Measurements from ENCODE around the gene UBTD1. TPM values are rescaled to one million over a fixed set of nuclear protein-coding genes. Genes with fewer than 3 reads are reported as not detected.
"Not testable (repeated sequence)": the region's sequence is repeated elsewhere in the genome, so short reads cannot be mapped to it uniquely, and the experiment has no call there.

Gene UBTD1
- total and polyA plus RNA-seq, 2 donors: 3.5 to 23.6 TPM

- 44% methylated on average over 9 of the region's 9 CpGs for WGBS
- Histone ChIP-seq H3K27ac (ENCODE audit: low read depth) (peak overlapping the region; percentile 80), H3K4me3 (ENCODE audit: low read depth, low read length) (no peak overlapping the region), H3K4me1 (ENCODE audit: insufficient read depth) (no peaks in the 10 kb centered on the region), H3K36me3 (ENCODE audit: insufficient read depth) (no peaks in the 10 kb centered on the region)
- DNase-seq (ENCODE audit: extremely low spot score): peak; percentile 57
Measured at GRCh38 chr10:97542169-97543024, 43.7 kb downstream of the UBTD1 start.

- 45% methylated on average over 10 of the region's 10 CpGs for WGBS
- Histone ChIP-seq H3K4me3 (ENCODE audit: low read depth, low read length) (no peak overlapping the region), H3K36me3 (ENCODE audit: insufficient read depth) (no peaks in the 10 kb centered on the region), H3K27ac (ENCODE audit: low read depth) (peak overlapping the region; percentile 54), H3K4me1 (ENCODE audit: insufficient read depth) (no peaks in the 10 kb centered on the region)
- DNase-seq (ENCODE audit: extremely low spot score): no peak
Measured at GRCh38 chr10:97543025-97543546, 44.4 kb downstream of the UBTD1 start.

GRCh38 chr10:97546456-97547270 is 47.9 kb downstream of the UBTD1 start:
- H3K4me1 ChIP-seq (ENCODE audit: insufficient read depth): no peaks in the 10 kb centered on the region

GRCh38 chr10:97547271-97547600 is 48.5 kb downstream of the UBTD1 start:
- Histone ChIP-seq H3K36me3 (ENCODE audit: insufficient read depth) (no peaks in the 10 kb centered on the region), H3K4me3 (ENCODE audit: low read depth, low read length) (no peak overlapping the region), H3K27ac (ENCODE audit: low read depth) (no peak overlapping the region), H3K4me1 (ENCODE audit: insufficient read depth) (no peaks in the 10 kb centered on the region)
- WGBS: 81% methylated on average over 4 of the region's 4 CpGs
- DNase-seq (ENCODE audit: extremely low spot score): no peak

More at GRCh38 chr10:97546456-97547270, 47.9 kb downstream of the UBTD1 start:
- H3K4me3 ChIP-seq (ENCODE audit: low read depth, low read length): no peak overlapping the region
- DNase-seq (ENCODE audit: extremely low spot score): no peak
- 91% methylated on average over 18 of the region's 18 CpGs for WGBS
- H3K36me3 ChIP-seq (ENCODE audit: insufficient read depth): no peaks in the 10 kb centered on the region
- no peak overlapping the region for H3K27ac ChIP-seq (ENCODE audit: low read depth)

GRCh38 chr10:97547962-97548361 is 49.2 kb downstream of the UBTD1 start:
- no peak for DNase-seq (ENCODE audit: extremely low spot score)
- H3K27ac ChIP-seq (ENCODE audit: low read depth): no peak overlapping the region
- H3K4me3 ChIP-seq (ENCODE audit: low read depth, low read length): no peak overlapping the region
- H3K4me1 ChIP-seq (ENCODE audit: insufficient read depth): no peaks in the 10 kb centered on the region
- 74% methylated on average over 4 of the region's 4 CpGs for WGBS
- no peaks in the 10 kb centered on the region for H3K36me3 ChIP-seq (ENCODE audit: insufficient read depth)

- DNase-seq (ENCODE audit: extremely low spot score): no peak
- Histone ChIP-seq H3K4me1 (ENCODE audit: insufficient read depth) (no peaks in the 10 kb centered on the region), H3K4me3 (ENCODE audit: low read depth, low read length) (no peak overlapping the region), H3K36me3 (ENCODE audit: insufficient read depth) (no peaks in the 10 kb centered on the region), H3K27ac (ENCODE audit: low read depth) (no peak overlapping the region)
- 86% methylated on average over 13 of the region's 13 CpGs for WGBS
Measured at GRCh38 chr10:97548828-97549455, 50.2 kb downstream of the UBTD1 start.

- no peaks in the 10 kb centered on the region for H3K4me1 ChIP-seq (ENCODE audit: insufficient read depth)
- peak overlapping the region; percentile 13 for H3K27ac ChIP-seq (ENCODE audit: low read depth)
- H3K4me3 ChIP-seq (ENCODE audit: low read depth, low read length): no peak overlapping the region
- DNase-seq (ENCODE audit: extremely low spot score): no peak
- 51% methylated on average over 13 of the region's 13 CpGs for WGBS
- no peaks in the 10 kb centered on the region for H3K36me3 ChIP-seq (ENCODE audit: insufficient read depth)
Measured at GRCh38 chr10:97549587-97550322, 51.0 kb downstream of the UBTD1 start.

- Histone ChIP-seq H3K27ac (ENCODE audit: low read depth) (peak overlapping the region; percentile 13), H3K36me3 (ENCODE audit: insufficient read depth) (no peaks in the 10 kb centered on the region), H3K4me1 (ENCODE audit: insufficient read depth) (no peaks in the 10 kb centered on the region), H3K4me3 (ENCODE audit: low read depth, low read length) (no peak overlapping the region)
- WGBS: 81% methylated on average over 10 of the region's 10 CpGs
- DNase-seq (ENCODE audit: extremely low spot score): no peak
Measured at GRCh38 chr10:97550336-97551149, 51.8 kb downstream of the UBTD1 start.

- H3K4me1 ChIP-seq (ENCODE audit: insufficient read depth): no peaks in the 10 kb centered on the region
- DNase-seq (ENCODE audit: extremely low spot score): no peak
Measured at GRCh38 chr10:97551271-97551670, 52.5 kb downstream of the UBTD1 start.

GRCh38 chr10:97553575-97554031 is 54.9 kb downstream of the UBTD1 start:
- Histone ChIP-seq H3K27ac (ENCODE audit: low read depth) (no peak overlapping the region), H3K4me1 (ENCODE audit: insufficient read depth) (no peaks in the 10 kb centered on the region), H3K4me3 (ENCODE audit: low read depth, low read length) (no peak overlapping the region), H3K36me3 (ENCODE audit: insufficient read depth) (no peaks in the 10 kb centered on the region)
- DNase-seq (ENCODE audit: extremely low spot score): no peak
- 19% methylated on average over 6 of the region's 6 CpGs for WGBS

More at GRCh38 chr10:97551271-97551670, 52.5 kb downstream of the UBTD1 start:
- 97% methylated on average over 6 of the region's 6 CpGs for WGBS
- H3K36me3 ChIP-seq (ENCODE audit: insufficient read depth): no peaks in the 10 kb centered on the region
- H3K27ac ChIP-seq (ENCODE audit: low read depth): no peak overlapping the region
- no peak overlapping the region for H3K4me3 ChIP-seq (ENCODE audit: low read depth, low read length)

- 96% methylated on average over 5 of the region's 5 CpGs for WGBS
- H3K4me1 ChIP-seq (ENCODE audit: insufficient read depth); H3K4me3 ChIP-seq (ENCODE audit: low read depth, low read length); H3K36me3 ChIP-seq (ENCODE audit: insufficient read depth); H3K27ac ChIP-seq (ENCODE audit: low read depth); DNase-seq (ENCODE audit: extremely low spot score): not testable (repeated sequence)
Measured at GRCh38 chr10:97554336-97554735, 55.6 kb downstream of the UBTD1 start.

GRCh38 chr10:97555541-97555940 is 56.8 kb downstream of the UBTD1 start:
- WGBS: 97% methylated on average over 10 of the region's 10 CpGs
- not testable (repeated sequence) for H3K4me1 ChIP-seq (ENCODE audit: insufficient read depth); H3K27ac ChIP-seq (ENCODE audit: low read depth); H3K4me3 ChIP-seq (ENCODE audit: low read depth, low read length); DNase-seq (ENCODE audit: extremely low spot score); H3K36me3 ChIP-seq (ENCODE audit: insufficient read depth)

Measured in urinary bladder (tissue), 4 donors.